OCI-M2 (cell line): ENCODE data around the gene SYK.

ENCODE experiments used
- DNase-seq: peaks from one replicate; lab custom pipeline; 2025; ENCODE audit not compliant: unreplicated experiment; lab: John Stamatoyannopoulos, UW

The SYK gene

GRCh38 chr9:90821697-90822096, 20.1 kb downstream of the SYK start:
- no peak for DNase-seq

- DNase-seq: no peak
Measured at GRCh38 chr9:90822866-90823265, 21.2 kb downstream of the SYK start.

GRCh38 chr9:90825586-90825985, 24.0 kb downstream of the SYK start:
- no peak for DNase-seq

GRCh38 chr9:90826326-90827020, 24.9 kb downstream of the SYK start:
- no peak for DNase-seq

GRCh38 chr9:90827181-90827871, 25.7 kb downstream of the SYK start:
- no peak for DNase-seq

- DNase-seq: no peak
Measured at GRCh38 chr9:90830051-90830450, 28.4 kb downstream of the SYK start.

- no peak for DNase-seq
Measured at GRCh38 chr9:90830977-90831376, 29.4 kb downstream of the SYK start.

GRCh38 chr9:90832261-90832660, 30.6 kb downstream of the SYK start:
- DNase-seq: no peak

- DNase-seq: no peak
Measured at GRCh38 chr9:90834828-90835595, 33.4 kb downstream of the SYK start.

- DNase-seq: no peak
Measured at GRCh38 chr9:90836411-90837080, 34.9 kb downstream of the SYK start.

GRCh38 chr9:90838098-90838497, 36.5 kb downstream of the SYK start:
- DNase-seq: no peak

GRCh38 chr9:90838581-90839154, 37.0 kb downstream of the SYK start:
- DNase-seq: no peak

GRCh38 chr9:90839183-90839728, 37.6 kb downstream of the SYK start:
- DNase-seq: no peak

- DNase-seq: no peak
Measured at GRCh38 chr9:90840696-90841095, 39.1 kb downstream of the SYK start.

- no peak for DNase-seq
Measured at GRCh38 chr9:90841213-90841612, 39.6 kb downstream of the SYK start.

- no peak for DNase-seq
Measured at GRCh38 chr9:90841615-90842014, 40.0 kb downstream of the SYK start.

- no peak for DNase-seq
Measured at GRCh38 chr9:90842176-90842777, 40.7 kb downstream of the SYK start.

GRCh38 chr9:90842996-90843395, 41.4 kb downstream of the SYK start:
- no peak for DNase-seq

- DNase-seq: no peak
Measured at GRCh38 chr9:90843525-90843924, 41.9 kb downstream of the SYK start.

- DNase-seq: no peak
Measured at GRCh38 chr9:90844326-90844725, 42.7 kb downstream of the SYK start.
